Measurements from ENCODE around the gene SRL.
A peak's percentile ranks its signal among the peaks of the same experiment; 100 is the strongest.

The SRL gene

GRCh38 chr16:4270595-4270994, 28.7 kb upstream of the SRL start:
- TF ChIP-seq CTCF (IDR thresholded peaks at IDR 0.05; ENCODE audit: low read depth, low read length, missing control alignments) = no peak
- DNase-seq (ENCODE audit: low read depth) = no peak
- in situ Hi-C loops (cut with HindIII; ENCODE audit: low sequenced_read_pairs) = no loop called here
- peak overlapping the region; percentile 75 for H3K4me3 ChIP-seq (ENCODE audit: low read depth, low read length)

- in situ Hi-C loops (cut with HindIII; ENCODE audit: low sequenced_read_pairs) = no loop called here
- H3K4me3 ChIP-seq (ENCODE audit: low read depth, low read length) = no peak overlapping the region
- no peak for TF ChIP-seq CTCF (IDR thresholded peaks at IDR 0.05; ENCODE audit: low read depth, low read length, missing control alignments)
- DNase-seq (ENCODE audit: low read depth) = no peak
These were observed 28.2 kb upstream of the SRL start for GRCh38 chr16:4270091-4270490.

GRCh38 chr16:4266372-4266771, 24.5 kb upstream of the SRL start:
- in situ Hi-C loops (cut with HindIII; ENCODE audit: low sequenced_read_pairs) = no loop called here
- DNase-seq (ENCODE audit: low read depth) = no peak
- H3K4me3 ChIP-seq (ENCODE audit: low read depth, low read length) = no peak overlapping the region
- no peak for TF ChIP-seq CTCF (IDR thresholded peaks at IDR 0.05; ENCODE audit: low read depth, low read length, missing control alignments)

- DNase-seq (ENCODE audit: low read depth) = no peak
- in situ Hi-C loops (cut with HindIII; ENCODE audit: low sequenced_read_pairs) = no loop called here
- no peak for TF ChIP-seq CTCF (IDR thresholded peaks at IDR 0.05; ENCODE audit: low read depth, low read length, missing control alignments)
- no peak overlapping the region for H3K4me3 ChIP-seq (ENCODE audit: low read depth, low read length)
These were observed 23.8 kb upstream of the SRL start for GRCh38 chr16:4265676-4266075.

GRCh38 chr16:4264546-4264945, 22.7 kb upstream of the SRL start:
- in situ Hi-C loops (cut with HindIII; ENCODE audit: low sequenced_read_pairs) = no loop called here
- DNase-seq (ENCODE audit: low read depth) = no peak
- H3K4me3 ChIP-seq (ENCODE audit: low read depth, low read length) = no peak overlapping the region
- no peak for TF ChIP-seq CTCF (IDR thresholded peaks at IDR 0.05; ENCODE audit: low read depth, low read length, missing control alignments)

GRCh38 chr16:4263504-4264436, 21.9 kb upstream of the SRL start:
- in situ Hi-C loops (cut with HindIII; ENCODE audit: low sequenced_read_pairs) = no loop called here
- no peak for DNase-seq (ENCODE audit: low read depth)
- TF ChIP-seq CTCF (IDR thresholded peaks at IDR 0.05; ENCODE audit: low read depth, low read length, missing control alignments) = no peak
- H3K4me3 ChIP-seq (ENCODE audit: low read depth, low read length) = no peak overlapping the region

Data from astrocyte of the cerebellum (primary cell).